MM.1S (cell line): Measurements from ENCODE around the gene IMMP2L.

Experiments used
- CTCF ChIP-seq: fragments of 300-600 bp; sonication (generic); IDR thresholded peaks from 2 replicates; pipeline ENCODE4 v1.5.1; 2016; ENCODE audit warnings: antibody characterized with exemption, low read length, mixed read lengths
- EZH2 ChIP-seq: fragments of 300-600 bp; sonication (generic); optimal IDR thresholded peaks from 2 replicates; pipeline ENCODE3; 2017; ENCODE audit warnings: low read depth, mild to moderate bottlenecking, antibody characterized with exemption, low read length, mixed read lengths

GRCh38 chr7:111261496-111261895 is 300.8 kb downstream of the IMMP2L start:
- TF ChIP-seq CTCF (no peak), EZH2 (no peak)
